ENCODE results near the gene SNTG2.

The SNTG2 gene

DNA sequence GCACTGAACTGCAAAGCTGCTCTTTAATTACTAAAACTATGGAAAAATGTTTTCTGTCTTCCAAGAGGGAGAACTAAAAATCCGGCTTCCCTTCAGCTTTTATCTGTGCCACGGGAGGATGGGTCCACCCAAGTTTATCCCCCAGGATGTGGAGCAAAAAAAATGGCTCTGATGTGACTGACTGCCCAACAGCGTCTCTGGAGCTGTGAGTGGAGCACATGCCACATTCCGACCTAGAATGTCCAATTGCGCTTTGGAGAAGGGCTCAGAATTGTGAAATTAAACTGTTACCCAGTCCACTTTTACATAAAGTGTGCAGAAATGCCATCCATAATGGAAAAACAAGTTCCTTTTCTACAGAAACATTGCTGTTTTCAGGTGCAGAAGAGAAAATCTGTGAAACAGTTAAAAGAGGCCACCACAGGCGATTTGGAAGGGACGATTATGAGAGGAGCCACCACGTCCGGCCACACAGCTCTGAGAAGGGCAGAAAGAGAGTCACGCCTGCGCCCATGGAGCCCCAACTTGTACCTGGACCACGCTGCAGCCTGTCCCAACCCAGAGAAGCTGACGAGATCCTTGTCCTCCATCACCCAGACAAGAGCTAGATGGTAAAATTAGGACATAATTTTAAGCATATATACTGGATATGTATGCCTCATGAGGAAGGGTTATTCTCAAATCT is 362.7 kb downstream of the SNTG2 start:
- DNase-seq (ENCODE audit: insufficient read length, low spot score) (no peak), FAIRE-seq (no peak)
- no peak for TF ChIP-seq POLR2A (IDR thresholded peaks at IDR 0.05; ENCODE audit: low read depth, low read length)

DNA sequence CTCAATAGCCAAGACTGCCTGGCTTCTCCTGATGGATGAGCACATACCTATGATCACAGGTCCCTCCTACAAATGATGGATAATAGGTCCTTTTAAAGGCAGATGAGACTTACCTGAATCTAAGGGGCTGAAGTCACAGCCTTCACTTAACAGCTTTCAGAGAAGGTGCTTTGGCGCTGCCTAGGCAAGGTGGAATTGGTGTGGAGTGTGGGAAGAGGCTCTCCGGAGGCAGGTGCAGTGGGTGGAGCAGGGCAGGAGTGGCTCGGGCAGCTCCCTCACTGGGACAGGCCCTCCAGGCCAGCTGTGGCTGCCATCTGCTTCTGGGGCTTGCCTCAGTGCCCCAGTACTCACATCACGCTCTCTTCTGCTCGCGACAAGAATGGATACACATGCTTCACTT is 363.6 kb downstream of the SNTG2 start:
- TF ChIP-seq POLR2A (IDR thresholded peaks at IDR 0.05; ENCODE audit: low read depth, low read length): no peak
- FAIRE-seq (no peak), DNase-seq (ENCODE audit: insufficient read length, low spot score) (no peak)

DNA sequence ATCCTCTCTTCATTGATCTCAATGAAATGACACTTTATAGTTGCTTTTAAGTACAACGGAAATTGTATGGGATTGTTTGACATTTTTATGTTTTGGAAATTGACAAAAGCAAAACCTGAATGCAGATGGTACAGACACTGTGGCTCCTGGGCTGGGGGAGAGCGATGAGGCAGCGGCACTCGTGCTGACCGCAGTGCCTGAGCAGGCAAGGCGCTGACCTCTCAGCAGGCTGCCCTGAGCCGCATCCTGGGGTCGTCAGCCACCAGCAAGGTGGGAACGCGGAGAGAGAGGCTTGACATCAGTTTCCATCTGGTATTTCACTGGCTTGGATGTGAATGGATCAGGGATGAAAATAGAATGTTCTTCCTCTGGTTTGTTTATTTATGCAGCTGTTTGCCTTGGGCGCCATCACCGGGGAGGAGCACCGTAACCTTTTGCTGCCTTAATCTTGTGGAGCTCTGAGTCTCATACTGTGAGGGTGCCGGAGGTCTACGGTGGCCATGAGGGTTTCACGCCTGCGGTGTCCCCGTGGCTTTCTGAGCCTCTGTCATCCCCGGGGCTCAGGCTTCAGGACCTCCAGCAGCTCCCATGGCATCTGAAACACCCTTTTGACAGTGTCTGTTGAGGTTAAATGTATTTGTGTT is 367.8 kb downstream of the SNTG2 start:
- DNase-seq (ENCODE audit: insufficient read length, low spot score): no peak
- no peak for TF ChIP-seq POLR2A (IDR thresholded peaks at IDR 0.05; ENCODE audit: low read depth, low read length)
- no peak for FAIRE-seq

DNA sequence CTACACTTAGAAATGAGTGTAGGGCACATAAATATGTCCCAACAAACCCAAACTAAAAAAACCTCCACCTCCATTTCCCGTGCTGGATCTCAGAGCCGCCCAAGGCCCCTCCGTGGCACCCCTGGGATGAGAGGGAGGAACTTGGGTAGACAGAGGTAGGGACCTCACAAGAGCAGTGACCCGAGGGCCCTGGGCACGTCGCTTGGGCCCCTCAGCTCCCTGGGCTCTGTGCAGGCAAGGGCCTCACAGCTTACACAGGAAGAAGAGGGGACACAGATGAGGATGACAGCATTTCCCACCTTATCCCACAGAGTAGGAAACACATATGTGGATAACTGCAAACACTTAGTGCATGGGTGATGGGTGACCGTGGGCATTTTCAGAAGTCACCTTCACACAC is 368.7 kb downstream of the SNTG2 start:
- DNase-seq (ENCODE audit: insufficient read length, low spot score): no peak
- TF ChIP-seq POLR2A (IDR thresholded peaks at IDR 0.05; ENCODE audit: low read depth, low read length): no peak
- no peak for FAIRE-seq

DNA sequence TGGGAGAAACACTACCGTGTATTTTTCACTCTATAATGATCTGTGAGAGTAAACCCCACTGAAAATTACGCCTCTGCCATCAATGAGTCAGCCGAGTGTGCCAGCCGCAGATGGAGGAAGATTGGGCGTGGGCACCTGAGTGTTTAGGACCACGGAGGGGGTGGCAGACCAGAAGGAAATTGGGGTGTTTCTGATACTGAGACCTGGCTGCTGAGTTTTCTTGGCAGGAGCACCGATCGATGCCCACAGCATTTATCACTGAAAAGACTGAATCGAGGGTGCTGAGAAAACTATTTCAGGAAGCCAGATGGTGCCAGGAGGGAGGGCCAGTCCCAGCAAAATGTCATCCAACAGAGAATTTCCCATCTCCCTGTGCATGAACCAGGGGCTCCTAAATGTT is 370.7 kb downstream of the SNTG2 start:
- DNase-seq (ENCODE audit: insufficient read length, low spot score) (no peak), FAIRE-seq (no peak)
- no peak for TF ChIP-seq POLR2A (IDR thresholded peaks at IDR 0.05; ENCODE audit: low read depth, low read length)

DNA sequence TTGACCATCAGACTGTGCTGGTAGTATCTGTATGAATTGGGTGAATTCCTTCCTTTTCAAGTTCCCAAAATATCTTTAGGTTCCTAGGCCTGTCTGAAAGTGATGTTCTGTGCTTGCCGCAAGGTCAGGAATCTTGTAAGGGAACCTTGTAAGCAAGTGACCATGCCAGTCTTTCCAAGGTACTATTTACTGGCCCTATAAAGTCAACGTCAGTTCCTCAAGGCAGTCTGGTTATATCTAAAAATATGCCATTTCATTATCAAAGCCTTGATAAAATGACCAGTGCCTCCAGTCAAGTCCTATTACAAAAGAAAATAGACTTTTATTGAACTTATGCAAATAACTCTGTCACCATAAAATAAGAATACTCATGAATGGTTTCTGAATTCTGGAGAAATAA is 374.2 kb downstream of the SNTG2 start:
- no peak for DNase-seq (ENCODE audit: insufficient read length, low spot score)
- FAIRE-seq: no peak
- no peak for TF ChIP-seq POLR2A (IDR thresholded peaks at IDR 0.05; ENCODE audit: low read depth, low read length)

DNA sequence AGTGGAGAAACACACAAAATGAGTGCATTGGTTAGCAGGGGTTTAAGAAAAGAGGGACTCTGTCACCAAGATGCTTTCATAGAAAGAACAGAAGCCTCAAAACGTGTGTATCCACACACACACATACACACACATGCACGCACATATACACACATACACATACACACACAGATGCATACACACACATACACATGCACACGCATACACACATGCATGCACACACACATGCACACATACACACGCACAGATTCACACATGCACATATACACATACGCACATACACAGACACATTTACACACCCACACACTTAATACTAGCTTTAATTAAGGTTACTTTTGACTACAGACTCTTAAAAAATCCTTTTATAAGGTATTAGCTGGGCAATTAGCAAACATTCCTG is 378.0 kb downstream of the SNTG2 start:
- no peak for DNase-seq (ENCODE audit: insufficient read length, low spot score)
- no peak for TF ChIP-seq POLR2A (IDR thresholded peaks at IDR 0.05; ENCODE audit: low read depth, low read length)
- FAIRE-seq: no peak

DNA sequence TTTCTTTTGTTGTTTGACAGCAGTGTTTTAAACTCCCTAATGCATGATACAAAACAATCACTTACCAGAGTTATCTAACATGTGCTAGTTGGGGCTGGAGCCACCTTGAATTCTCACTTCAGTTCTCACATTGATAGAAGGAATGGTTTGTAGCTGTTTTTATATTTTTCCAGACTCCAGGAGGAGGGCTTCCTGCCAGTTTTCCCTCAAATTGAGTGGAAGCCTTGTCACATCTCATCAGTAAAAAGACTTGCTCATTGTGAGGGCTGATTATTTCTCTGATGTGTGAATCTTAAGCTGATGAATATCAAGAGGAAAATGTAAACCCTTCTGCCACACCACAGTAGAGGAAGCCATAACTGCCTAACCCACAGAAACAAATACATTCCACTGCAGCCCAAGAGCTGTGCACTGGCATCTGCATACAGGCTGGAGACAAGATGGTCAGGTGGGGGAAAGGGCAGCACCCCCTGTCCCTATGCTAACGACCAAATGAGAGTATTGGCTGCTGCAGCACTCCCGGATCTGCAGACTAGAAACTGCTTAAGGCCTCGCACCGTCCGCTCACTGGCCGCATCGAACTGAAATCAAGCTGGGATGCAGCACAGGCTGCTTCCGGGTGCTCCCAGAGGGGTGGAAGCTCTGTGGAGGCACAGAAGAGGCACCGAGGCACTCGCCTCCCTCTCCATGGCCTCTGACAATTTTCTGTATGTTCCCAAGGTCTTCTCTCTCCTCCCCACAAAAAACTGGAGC is 388.9 kb downstream of the SNTG2 start:
- no peak for DNase-seq (ENCODE audit: insufficient read length, low spot score)
- FAIRE-seq: no peak
- no peak for TF ChIP-seq POLR2A (IDR thresholded peaks at IDR 0.05; ENCODE audit: low read depth, low read length)

DNA sequence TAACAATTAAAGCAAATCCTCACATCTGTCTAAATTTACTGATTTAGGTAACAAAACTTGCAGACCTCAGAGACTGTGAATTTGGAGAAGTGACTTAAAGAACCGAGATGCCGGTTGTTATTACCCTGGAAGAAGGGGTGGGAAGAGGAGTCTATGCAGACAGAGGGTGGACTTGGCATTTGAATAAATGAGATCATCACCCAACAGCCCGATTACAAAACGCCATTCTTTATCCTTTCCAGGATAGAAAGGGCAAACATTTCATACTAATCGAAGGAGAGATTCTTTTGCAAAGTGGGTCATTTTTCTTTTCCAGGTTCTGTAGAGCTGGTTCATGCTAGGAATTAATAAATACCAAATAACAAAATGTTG is 389.5 kb downstream of the SNTG2 start:
- TF ChIP-seq POLR2A (IDR thresholded peaks at IDR 0.05; ENCODE audit: low read depth, low read length): no peak
- no peak for DNase-seq (ENCODE audit: insufficient read length, low spot score)
- FAIRE-seq: no peak

DNA sequence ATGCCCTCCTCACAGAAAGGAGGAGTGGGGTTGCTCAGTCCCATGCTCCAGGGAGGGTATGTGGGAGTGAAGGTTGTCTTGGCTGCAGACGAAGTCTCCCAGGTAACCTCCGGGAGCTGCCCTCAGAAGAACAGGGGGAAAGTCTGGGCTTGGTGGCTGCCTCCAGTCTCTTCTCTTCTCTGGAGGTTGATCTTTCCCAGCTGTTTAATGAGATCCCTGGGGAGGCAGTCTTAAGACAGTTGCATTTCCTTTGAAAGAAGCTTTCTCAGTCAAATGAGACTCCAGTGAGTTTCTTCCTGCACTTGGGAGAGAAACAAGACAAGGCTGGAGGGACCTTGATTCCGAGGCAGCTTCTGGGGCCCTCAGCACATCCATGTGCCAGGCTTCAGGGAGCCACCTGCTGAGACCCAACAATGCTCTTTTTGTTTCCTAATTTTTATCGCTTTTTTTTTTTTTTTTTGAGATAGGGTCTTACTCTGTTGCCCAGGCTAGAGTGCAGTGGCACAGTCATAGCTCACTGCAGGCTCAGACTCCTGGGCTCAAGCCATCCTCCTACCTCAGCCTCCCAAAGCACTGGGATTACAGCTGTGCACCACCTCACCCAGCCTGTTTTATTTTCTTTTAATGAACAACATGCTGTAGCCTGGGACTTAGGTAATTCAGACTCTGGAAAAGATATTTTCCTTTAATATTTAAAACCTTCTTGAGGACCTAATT is 390.9 kb downstream of the SNTG2 start:
- DNase-seq (ENCODE audit: insufficient read length, low spot score) (no peak), FAIRE-seq (no peak)
- TF ChIP-seq POLR2A (IDR thresholded peaks at IDR 0.05; ENCODE audit: low read depth, low read length): no peak

DNA sequence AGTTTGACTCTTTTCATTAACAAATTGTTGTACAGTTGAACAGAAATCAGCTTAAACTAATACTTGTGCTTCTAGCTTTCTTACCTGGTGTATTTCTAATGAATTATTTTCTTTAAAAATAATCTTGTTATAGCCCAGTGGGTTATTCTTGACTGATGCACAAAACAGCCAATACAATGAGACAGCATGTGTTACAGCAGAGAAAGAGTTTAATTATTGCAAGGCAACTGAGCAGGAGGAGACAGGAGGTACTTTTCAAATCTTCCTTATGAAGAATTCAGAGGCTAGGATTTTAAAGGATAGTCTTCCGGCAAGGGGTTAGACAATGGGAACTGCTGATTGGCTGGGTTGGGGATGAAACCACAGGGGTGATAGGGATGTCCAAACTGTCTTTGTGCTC is 398.1 kb downstream of the SNTG2 start:
- no peak for TF ChIP-seq POLR2A (IDR thresholded peaks at IDR 0.05; ENCODE audit: low read depth, low read length)
- FAIRE-seq (no peak), DNase-seq (ENCODE audit: insufficient read length, low spot score) (no peak)

DNA sequence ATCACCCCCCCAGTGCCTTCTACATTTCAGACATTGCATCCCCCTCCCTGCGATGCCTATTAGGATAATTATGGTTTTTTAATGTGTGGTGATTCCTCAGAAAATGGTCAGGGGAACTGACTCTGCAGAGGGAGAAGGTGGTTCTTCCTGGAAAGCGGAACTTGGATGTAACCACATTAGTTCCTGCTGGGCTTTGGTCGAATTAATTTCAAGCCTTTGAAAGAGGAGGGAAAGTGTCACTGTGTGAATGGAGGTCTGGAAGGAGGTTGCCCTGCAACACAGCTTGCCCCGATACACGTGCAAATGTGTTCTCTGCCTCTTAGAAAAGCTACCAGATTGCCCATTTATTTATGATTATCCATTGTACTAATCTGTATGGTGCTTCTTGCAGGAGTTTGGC is 399.5 kb downstream of the SNTG2 start:
- FAIRE-seq: no peak
- TF ChIP-seq POLR2A (IDR thresholded peaks at IDR 0.05; ENCODE audit: low read depth, low read length): no peak
- no peak for DNase-seq (ENCODE audit: insufficient read length, low spot score)

DNA sequence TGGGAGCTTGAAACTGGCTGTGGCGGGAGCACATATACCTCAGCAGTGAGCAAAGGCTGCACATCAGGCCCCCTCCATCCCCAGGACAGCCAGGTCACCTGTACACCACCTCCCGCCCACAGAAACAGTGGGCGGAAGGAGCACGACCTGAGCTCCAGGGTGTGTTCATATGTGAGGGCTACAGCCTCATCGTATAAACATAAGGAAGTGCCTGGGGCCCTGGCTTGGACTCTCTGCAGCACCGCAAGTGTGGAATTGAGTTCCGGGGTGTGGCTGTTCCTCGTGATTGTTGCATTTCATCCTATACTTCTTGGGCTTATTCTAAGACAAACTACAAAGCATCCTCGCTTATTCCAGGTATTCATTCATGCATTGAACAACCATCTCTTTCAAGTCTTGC is 402.5 kb downstream of the SNTG2 start:
- TF ChIP-seq POLR2A (IDR thresholded peaks at IDR 0.05; ENCODE audit: low read depth, low read length): no peak
- FAIRE-seq (no peak), DNase-seq (ENCODE audit: insufficient read length, low spot score) (no peak)

DNA sequence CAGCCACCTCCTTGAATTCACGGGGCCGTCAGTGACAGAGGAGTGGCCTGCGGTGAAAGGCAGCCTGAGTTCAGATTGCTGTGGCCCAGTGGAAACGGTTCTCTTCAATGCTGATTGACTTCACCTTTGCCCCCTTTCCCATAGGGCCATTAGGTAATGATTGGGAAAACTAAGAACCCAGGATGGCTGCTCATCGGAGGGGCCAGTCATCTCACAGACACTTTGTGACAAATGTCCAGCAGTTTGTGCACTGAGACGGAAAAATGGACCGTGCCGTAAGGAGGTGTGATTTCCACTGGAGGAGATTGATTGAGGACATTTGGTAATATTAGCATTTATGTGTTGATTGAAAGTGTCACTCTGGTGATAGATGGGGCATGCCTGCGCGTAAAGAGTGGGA is 402.9 kb downstream of the SNTG2 start:
- TF ChIP-seq POLR2A (IDR thresholded peaks at IDR 0.05; ENCODE audit: low read depth, low read length): no peak
- FAIRE-seq: no peak
- DNase-seq (ENCODE audit: insufficient read length, low spot score): no peak
